Suppressor macrophage (primary cell): ENCODE measurements around the gene TUBD1.
"Not testable (repeated sequence)": the region's sequence is repeated elsewhere in the genome, so short reads cannot be mapped to it uniquely, and the experiment has no call there.

ENCODE experiments used
- DNase-seq, 4 experiments: peaks; one replicate each; pipeline ENCODE4 v3.0.0-alpha.2; 2020 to 2022

The TUBD1 gene

DNA sequence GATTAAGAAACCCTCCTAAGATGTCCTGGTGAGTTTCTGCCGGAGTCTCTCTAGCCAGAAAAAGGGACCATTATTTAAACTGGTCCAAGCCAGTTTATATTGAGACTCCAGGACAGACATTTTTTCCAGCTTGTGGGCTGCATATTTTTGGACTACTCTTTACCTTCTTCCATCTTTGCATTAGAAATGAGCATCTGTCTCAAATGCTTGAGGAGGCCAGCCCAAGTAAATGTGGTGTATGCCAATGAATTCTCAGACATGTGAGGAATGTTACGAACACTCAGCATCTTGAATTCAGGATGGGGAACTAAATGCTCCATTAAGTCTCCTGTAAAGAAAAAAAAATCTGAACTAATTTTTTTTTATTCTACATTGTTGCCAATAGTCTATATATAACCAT is 18.4 kb downstream of the TUBD1 start:
- no peak for DNase-seq

GRCh38 chr17:59873414-59873813 is 19.3 kb downstream of the TUBD1 start:
- not testable (repeated sequence) for DNase-seq

GRCh38 chr17:59872351-59872750 is 20.4 kb downstream of the TUBD1 start:
- DNase-seq: no peak

DNA sequence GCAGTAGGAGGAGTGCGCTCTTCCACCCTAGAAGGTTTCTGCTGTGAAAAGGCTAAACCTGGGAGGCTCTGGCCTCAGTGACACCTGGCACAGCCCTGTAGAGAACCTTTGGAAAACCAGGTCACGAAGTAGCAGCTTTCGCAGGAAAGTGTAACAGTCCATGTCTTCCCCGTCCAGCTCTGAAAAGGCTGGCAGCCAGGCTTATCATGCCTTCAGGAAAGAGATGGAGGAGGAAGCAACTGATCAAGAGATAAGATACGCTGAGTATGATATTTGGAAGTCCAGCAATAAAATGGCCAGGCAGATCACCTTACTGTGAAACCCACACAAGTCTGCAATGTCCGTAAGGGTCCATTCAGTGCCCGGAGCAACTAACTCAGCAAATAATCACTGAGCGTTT is 22.3 kb downstream of the TUBD1 start:
- DNase-seq: no peak

DNA sequence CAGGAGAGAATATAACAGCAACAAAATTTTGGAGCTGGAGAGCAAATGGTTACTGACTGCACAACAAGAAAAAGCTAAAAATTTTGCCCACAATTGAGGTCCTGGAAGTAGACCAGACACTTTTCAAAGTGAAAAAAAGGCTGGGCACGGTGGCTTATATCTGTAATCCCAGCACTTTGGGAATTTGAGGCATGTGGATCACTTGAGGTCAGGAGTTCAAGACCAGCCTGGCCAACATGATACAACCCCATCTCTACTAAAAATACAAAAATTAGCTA is 22.9 kb downstream of the TUBD1 start:
- no peak for DNase-seq

DNA sequence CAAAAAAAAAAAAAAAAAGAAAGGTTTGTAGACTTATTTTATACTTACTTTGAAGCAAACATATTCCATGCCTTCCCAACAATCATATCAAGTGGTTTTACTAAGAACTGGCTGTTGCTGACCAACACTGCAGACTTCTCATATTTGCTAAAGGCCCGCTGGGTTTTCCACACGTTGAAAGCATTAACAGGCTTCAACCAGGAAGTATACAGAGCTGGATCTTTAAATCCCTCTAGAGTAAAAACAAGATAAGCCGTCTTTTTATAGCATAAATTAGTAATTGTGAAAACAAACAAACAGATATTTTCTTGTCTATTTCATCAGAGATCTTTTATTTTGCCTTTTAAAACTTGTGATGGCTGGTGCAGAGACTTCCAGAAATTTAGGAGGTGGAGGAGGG is 29.1 kb downstream of the TUBD1 start:
- DNase-seq: no peak

- peak; percentile 40 to 80 (median 72) for DNase-seq
These were observed 33.2 kb downstream of the TUBD1 start for GRCh38 chr17:59859444-59860025.

DNA sequence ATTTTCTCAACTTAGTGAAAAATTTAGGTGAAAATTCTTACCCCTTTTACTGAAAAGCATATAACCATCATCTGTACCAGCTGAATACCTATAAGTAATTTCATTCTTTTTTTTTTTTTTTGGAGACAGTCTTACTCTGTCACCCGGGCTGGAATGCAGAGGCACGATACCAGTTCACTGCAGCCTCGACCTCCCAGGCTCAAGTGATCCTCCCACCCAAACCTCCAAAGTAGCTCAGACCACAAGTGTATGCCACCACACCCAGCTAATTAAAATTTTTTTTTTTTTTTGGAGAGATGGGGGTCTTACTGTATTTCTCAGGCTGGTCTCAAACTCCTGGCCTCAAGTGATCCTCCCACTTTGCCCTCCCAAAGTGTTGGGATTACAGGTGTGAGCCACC is 33.8 kb downstream of the TUBD1 start:
- no peak for DNase-seq

- DNase-seq: no peak
These were observed 34.5 kb downstream of the TUBD1 start for GRCh38 chr17:59858167-59858816.

DNA sequence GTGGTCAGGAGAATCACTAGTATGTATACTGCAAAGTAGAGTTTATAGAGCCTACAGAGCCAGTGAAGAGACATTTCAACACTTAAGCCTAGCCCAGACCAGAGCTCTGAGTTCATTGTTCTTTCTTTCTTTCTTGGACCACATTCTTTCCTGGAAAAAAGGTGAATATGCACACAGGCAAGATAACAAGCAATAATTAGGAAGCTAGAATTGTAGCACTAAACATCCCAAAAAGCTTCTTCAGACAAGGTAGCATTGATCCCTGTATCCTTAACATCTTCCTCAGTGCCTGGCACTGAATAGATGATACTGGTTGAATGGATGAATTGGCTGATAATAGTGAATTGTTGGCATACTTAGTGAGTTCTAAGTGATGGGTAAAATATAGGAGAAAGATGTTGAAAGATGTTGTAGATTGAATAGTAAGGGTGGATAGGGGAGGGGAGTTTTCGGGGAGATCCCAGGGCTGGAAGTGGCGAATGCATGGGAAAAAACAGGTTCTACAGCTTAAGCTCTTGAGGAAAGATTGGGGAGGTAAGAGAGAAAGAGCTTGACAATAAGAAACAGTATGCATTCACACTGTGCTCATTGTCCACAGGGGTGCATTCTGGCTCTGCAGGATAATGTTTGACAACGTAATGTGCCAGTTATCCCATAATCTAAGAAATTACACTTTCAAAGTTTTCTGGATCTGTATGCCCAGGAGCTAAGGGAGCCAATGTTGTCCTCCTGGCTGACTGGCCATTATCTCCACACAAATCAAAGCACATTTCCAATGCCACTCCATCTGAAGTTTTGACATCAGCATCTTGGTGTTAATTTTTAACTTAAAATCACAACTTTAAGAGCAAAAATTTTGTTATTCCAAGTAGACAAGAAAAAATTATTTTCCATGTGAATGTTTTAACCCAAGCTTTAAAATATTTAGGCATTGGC is 35.6 kb downstream of the TUBD1 start:
- no peak for DNase-seq

- DNase-seq: not testable (repeated sequence)
These were observed 38.6 kb downstream of the TUBD1 start for GRCh38 chr17:59853919-59854729.

DNA sequence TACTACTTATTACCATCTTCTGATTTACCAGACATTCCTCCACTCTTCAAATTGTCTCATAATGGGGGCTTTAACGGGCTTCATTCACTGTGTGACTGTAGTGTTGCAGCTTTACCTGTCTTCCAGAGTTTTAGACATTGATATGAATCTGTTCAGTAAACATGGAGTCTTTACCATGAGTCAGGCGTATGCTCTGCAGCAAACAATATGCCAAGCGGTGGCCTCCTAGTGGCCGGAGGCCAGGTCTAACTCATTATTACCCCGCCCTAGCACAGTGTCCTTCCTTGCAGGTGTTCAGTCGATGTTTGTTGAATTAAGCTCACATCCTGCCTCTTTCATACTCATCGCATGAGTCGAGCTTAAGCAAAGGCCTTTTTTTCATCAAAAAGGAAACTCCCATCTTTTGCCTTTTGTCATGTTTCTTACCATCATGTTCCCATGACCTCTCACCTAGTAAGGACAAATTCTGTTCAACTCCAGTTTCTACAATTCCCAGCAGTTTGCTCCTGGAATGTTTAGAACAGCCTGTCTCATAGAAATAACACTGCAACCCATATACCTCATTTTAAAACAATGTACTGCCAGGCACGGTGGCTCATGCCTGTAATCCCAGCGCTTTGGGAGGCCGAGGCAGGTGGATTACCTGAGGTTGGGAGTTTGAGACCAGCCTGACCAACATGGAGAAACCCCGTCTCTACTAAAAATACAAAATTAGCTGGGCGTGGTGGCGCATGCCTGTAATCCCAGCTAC is 39.4 kb downstream of the TUBD1 start:
- peak in 3 of 4 experiments; percentile 22 to 38 (median 28) for DNase-seq

- not testable (repeated sequence) for DNase-seq
These were observed 39.9 kb downstream of the TUBD1 start for GRCh38 chr17:59852847-59853167.

- peak in 2 of 4 experiments; percentile 20 to 28 for DNase-seq
These were observed 41.0 kb downstream of the TUBD1 start for GRCh38 chr17:59851439-59852375.

- DNase-seq: not testable (repeated sequence)
These were observed 42.4 kb downstream of the TUBD1 start for GRCh38 chr17:59850311-59850710.

DNA sequence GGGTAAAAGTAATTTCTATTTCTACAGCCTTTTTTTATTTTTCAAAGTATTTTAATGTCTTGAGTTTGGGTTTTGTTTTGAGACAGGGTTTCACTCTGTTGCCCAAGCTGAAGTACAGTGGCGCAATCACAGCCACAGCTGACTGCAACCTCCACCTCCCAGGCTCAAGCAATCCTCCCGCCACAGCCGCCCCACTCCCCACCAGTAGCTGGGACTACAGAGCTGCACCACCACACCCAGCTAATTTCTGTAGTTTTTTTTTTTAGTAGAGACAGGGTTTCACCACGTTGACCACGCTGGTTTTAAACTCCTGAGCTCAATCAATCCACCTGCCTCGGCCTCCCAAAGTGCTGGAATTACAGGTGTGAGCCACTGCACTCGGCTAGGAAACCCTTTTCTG is 44.0 kb downstream of the TUBD1 start:
- DNase-seq: peak; percentile 63 to 88 (median 81)

- DNase-seq: no peak
These were observed 44.4 kb downstream of the TUBD1 start for GRCh38 chr17:59848385-59848668.

DNA sequence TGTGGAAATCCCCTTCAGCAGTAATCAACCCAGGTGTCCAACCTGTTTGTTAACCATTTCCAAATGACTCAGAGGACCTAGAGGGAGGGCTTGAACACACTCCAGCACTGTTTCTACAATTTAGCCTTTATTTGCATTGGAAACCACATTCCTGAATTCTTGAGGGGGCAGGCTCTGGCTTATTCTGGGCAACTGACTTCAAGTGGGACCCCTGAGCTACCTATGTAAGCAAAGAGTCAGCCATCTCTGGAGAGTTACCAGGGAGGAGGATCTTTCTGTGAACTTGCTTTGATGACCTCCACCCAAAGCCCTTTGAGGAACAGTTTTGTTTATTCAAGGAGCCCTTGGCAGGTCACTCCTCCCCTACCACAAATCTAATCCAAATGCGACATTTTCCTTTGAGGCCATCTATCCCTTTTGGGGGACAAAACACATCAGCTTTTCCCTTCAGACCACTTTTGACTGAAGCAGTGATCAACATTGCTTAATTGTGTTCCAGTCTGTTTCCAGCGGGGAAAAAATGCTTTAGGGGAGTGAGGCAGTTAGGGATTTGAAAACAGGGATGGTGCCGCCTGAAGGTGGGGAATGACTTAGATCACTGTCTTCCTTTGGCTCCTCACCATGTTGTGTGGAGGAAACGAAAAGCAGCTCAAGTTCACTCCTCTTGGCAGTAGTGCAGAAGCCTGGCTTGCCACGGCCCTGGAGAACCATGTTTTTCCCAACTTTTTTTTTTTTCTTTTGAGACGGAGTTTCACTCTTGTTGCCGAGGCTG is 46.2 kb downstream of the TUBD1 start:
- peak in 3 of 4 experiments; percentile 13 to 33 (median 29) for DNase-seq

DNA sequence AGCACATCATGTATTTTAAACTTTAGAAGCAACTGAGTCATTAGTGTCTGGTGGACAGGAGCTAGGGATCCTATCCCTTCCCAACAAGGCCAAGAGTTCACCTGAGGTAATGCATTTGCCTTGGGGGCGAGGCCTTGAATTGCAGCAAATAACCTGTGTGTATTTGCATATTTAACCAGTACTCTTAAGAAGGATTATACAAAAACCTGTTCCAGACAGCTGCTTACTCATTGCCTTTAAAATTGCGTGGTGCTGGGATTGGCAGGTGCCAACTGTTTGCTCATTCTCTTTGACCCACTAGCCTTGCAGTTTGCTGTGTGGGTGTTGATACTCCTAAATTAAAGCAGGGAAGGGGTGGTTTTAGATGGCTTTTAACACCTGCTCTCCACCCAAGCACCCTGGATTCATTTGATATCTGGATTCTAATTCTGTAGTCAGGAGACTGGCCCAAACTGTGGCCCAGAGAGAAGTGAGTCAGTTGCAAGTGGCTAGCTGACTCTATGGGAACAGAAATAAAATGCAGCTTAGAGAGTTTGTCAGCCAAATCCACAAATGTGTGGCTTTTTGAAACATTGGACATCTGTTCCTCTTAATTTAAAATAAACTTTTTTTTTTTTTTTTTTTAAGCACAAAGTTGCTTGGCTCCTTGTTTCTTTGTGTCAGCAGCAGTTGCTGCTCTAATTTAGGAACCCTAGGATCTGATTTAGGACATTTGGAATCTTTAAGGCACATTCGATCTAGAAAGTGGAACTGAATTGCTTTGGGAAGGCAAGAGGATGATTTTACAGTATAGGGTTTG is 46.9 kb downstream of the TUBD1 start:
- peak; percentile 75 to 90 (median 82) for DNase-seq
